SK-N-SH (cell line): ENCODE measurements around the gene COMMD6.

Experiments used
- CTCF ChIP-seq: fragments of 200-600 bp; sonication (generic); IDR thresholded peaks from 2 replicates; pipeline ENCODE4 v1.6.1; 2017; ENCODE audit warnings: antibody characterized with exemption, mild to moderate bottlenecking, moderate library complexity
- MAX ChIP-seq: IDR thresholded peaks from 2 replicates; pipeline ENCODE4 v1.4.0; 2012; ENCODE audit warnings: low read depth
- NRF1 ChIP-seq: IDR thresholded peaks from 2 replicates; pipeline ENCODE4 v1.6.1; 2012; ENCODE audit warnings: low read depth, mild to moderate bottlenecking, low read length
- POLR2AphosphoS5 ChIP-seq: IDR thresholded peaks from 2 replicates; pipeline ENCODE4 v1.6.1; 2012; ENCODE audit warnings: low read depth, low read length
- RFX5 ChIP-seq: IDR thresholded peaks from 2 replicates; pipeline ENCODE4 v1.6.1; 2012; ENCODE audit warnings: mild to moderate bottlenecking, improper control_type of control experiment, low read length
- SIN3A ChIP-seq: IDR thresholded peaks from 2 replicates; pipeline ENCODE4 v1.6.1; 2012; ENCODE audit warnings: low read depth, mild to moderate bottlenecking, low read length, moderate library complexity, borderline replicate concordance
- TAF1 ChIP-seq: IDR thresholded peaks from 2 replicates; pipeline ENCODE4 v1.6.1; 2012; ENCODE audit warnings: low read depth, mild to moderate bottlenecking, low read length, moderate library complexity, borderline replicate concordance

DNA sequence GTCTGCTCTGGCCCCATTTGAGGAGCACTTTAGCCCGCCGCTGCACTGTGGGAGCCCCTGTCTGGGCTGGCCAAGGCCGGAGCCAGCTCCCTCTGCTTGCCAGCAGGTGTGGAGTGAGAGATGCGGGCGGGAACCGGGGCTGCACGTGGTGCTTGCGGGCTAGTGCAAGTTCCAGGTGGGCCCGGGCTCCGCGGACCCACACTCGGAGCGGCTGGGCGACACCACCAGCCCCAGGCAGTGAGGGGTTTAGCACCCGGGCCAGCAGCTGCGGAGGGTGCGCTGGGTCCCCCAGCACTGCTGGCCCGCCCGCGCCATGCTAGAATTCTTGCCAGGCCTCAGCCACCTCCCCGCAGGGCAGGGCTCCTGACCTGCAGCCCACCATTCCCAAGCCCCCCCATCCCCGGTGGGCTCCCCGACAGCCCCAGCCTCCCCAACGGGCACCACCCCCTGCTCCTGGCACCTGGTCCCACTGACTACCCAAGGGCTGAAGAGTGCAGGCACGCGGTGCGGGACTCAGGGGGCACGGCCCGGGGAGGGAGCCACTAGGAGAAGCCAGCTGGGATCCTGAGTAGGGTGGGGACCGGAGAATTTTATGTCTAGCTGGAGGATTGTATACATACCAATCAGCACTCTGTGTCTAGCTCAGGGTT, 19.1 kb downstream of the COMMD6 start:
- TF ChIP-seq TAF1 (no peak), CTCF (no peak), MAX (no peak), POLR2AphosphoS5 (no peak), NRF1 (no peak), SIN3A (no peak), RFX5 (no peak)
